22Rv1 (cell line): ENCODE measurements around the gene ANKRD23.

Experiments
- CTCF ChIP-seq: fragments of 450-650 bp; IDR thresholded peaks from 2 replicates; pipeline ENCODE4 v1.5.1; 2017; ENCODE audit warnings: mild to moderate bottlenecking
- ZFX ChIP-seq: fragments of 450-650 bp; IDR thresholded peaks from 2 replicates; pipeline ENCODE4 v1.6.1; 2017; ENCODE audit warnings: antibody characterized with exemption, borderline replicate concordance

DNA sequence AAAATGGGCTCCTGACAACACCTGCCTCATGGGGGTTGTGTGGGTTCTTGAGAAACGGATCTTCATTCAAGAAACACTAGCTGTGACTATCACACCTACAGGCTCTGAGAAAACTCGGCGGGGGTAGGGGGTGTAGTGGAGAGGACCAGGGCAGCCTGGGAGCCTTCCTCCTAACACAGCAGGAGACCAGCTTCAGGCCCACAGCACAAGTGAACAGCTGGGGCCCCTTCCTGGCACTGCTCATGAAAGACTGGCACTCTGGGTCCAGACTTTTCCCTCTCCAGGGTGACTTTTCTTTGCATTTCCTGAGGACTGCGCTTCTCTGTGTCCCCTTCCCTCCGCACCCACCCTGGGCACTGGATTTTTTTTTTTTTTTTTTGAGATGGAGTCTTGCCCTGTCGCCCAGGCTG, 33.2 kb upstream of the ANKRD23 start:
- TF ChIP-seq CTCF (no peak), ZFX (no peak)
